Spleen (tissue), 11 donors: ENCODE results near the gene MMP2. TPM values are rescaled to one million over a fixed set of nuclear protein-coding genes. Genes with fewer than 3 reads are reported as not detected.

Source experiments
- DNase-seq: peaks from one replicate; pipeline ENCODE4 v3.0.0-alpha.2; 2020
- H3K27ac ChIP-seq, 8 donors: fragments of 200-600 bp; sonication (generic) in 7 of 8; 1 replicate in 4 of 8; 2 replicates in 4 of 8; pipeline versions ENCODE4 v1.5.0 to v1.8.0; 2016 to 2021; ENCODE audit warnings: inconsistent platforms in 4 of 8, mild to moderate bottlenecking in 4 of 8, moderate library complexity in 1 of 8
- H3K27me3 ChIP-seq, 7 donors: fragments of 200-600 bp; sonication (generic) in 6 of 7; replicated peaks in 1 of 7; 1 replicate in 4 of 7; 2 replicates in 3 of 7; pipeline versions ENCODE4 v1.5.0 to v1.8.0; 2016 to 2021; ENCODE audit warnings: inconsistent platforms in 3 of 7, mild to moderate bottlenecking in 1 of 7
- H3K36me3 ChIP-seq, 6 donors: fragments of 200-600 bp; sonication (generic) in 5 of 6; 1 replicate in 4 of 6; 2 replicates in 2 of 6; pipeline versions ENCODE4 v1.5.0 to v1.8.0; 2016 to 2021; ENCODE audit warnings: inconsistent platforms in 2 of 6
- H3K4me1 ChIP-seq, 6 donors: fragments of 200-600 bp; sonication (generic) in 5 of 6; 1 replicate in 3 of 6; 2 replicates in 3 of 6; pipeline versions ENCODE4 v1.5.0 to v1.8.0; 2016 to 2021; ENCODE audit warnings: inconsistent platforms in 3 of 6
- H3K4me3 ChIP-seq, 8 donors: fragments of 200-600 bp; sonication (generic) in 7 of 8; 1 replicate in 4 of 8; 2 replicates in 4 of 8; pipeline versions ENCODE4 v1.5.0 to v1.8.0; 2016 to 2021; ENCODE audit warnings: inconsistent platforms in 4 of 8, mild to moderate bottlenecking in 4 of 8, moderate library complexity in 2 of 8
- H3K9me3 ChIP-seq, 8 donors: fragments of 200-600 bp; sonication (generic) in 7 of 8; 1 replicate in 4 of 8; 2 replicates in 4 of 8; pipeline versions ENCODE4 v1.5.0 to v1.8.0; 2016 to 2021; ENCODE audit warnings: inconsistent platforms in 4 of 8
- POLR2A ChIP-seq, 3 donors: fragments of 450-650 bp; IDR thresholded peaks; one replicate each; pipeline ENCODE4 v1.5.1; 2017; ENCODE audit warnings: antibody characterized with exemption in 3 of 3, mild to moderate bottlenecking in 1 of 3
- POLR2AphosphoS5 ChIP-seq, 3 donors: sonication (generic); formaldehyde crosslinking; IDR thresholded peaks; one replicate each; pipeline ENCODE4 v1.5.1; 2017; ENCODE audit warnings: antibody characterized with exemption in 3 of 3
- WGBS, 5 donors: extraction: QIAGEN DNeasy Blood & Tissue Kit in 3 of 5; methylation state at CpG; one replicate each; pipeline versions ENCODE4 v1.1.5 to v1.1.7; 2013 to 2018; 5-methylcytosine and 5-hydroxymethylcytosine counted together
- intact Hi-C: fragments of 100-400 bp; cut with DNase I; formaldehyde crosslinking; loops from one replicate; pipeline ENCODE4 v1.15.0; 2023; ENCODE audit warnings: low total_unique reads
- polyA plus RNA-seq, 3 donors: library from polyadenylated mRNA; stranded (reverse); fragments of 200-250 nt; gene quantifications; one replicate each; pipeline ENCODE4 v1.2.1, GENCODE V29; 2013
- total RNA-seq, 7 donors: library from RNA; depleted of rRNA in 3 of 7; stranded (reverse); fragments of >200 nt in 3 of 7; fragmentation: NEBNext Ultra II Directional in 4 of 7; extraction: Animal tissue kit (Norgen Biotek cat#: 25700) in 4 of 7; gene quantifications; one replicate each; pipeline versions ENCODE4 v1.1.0 to v1.2.1, GENCODE V29; 2016 to 2021
- TF ChIP-seq, protein P1 (sequence below), 11 experiments: fragments of 200-600 bp in 7 of 11; fragments of 450-650 bp in 4 of 11; sonication (generic) in 4 of 11; IDR thresholded peaks in 8 of 11; conservative IDR thresholded peaks in 3 of 11; 1 replicate in 7 of 11; 2 replicates in 4 of 11; pipeline versions ENCODE4 v1.4.0 to v1.8.0; 2016 to 2021; ENCODE audit warnings: antibody characterized with exemption in 11 of 11, inconsistent platforms in 4 of 11, mild to moderate bottlenecking in 1 of 11
- donor health status: healthy with polysubstance abuse.
- donor health status: DM: no; HTN: no; CAD: no; lungs with moderate emphysema.
- donor health status: DM: no; HTN: no; CAD: no.
- donor health status: Bipolar disorder and iron deficiency.
- donor health status: healthy.
- donor health status: DM: no; HTN: no; CAD: no.
- donor health status: DM: yes; HTN: yes; CAD: no.

Gene MMP2
- total and polyA plus RNA-seq, 10 donors, result 5.0 to 162 (median 51.3) TPM

DNA sequence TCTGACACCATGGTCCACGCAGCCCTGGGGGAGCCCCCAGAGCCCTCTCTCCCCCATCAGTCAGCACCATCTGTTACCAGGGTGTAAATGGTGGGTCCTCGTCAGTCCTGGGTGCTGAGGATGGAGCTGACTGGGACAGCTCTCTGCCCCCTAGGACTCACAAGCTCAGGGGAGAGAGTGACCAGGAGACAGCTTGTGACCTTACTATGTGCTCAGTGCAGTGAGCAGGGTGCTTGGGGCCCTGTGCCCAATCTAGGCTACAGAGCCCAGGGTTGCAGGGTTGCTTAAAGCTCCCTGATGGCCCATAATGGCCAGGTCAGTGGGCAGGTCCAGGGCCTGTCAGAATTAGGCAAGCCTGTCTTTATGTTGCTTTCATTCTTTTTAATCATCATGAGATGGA, 11.3 kb downstream of the MMP2 start:
- TF ChIP-seq POLR2A (IDR thresholded peaks at IDR 0.05) (no peak), POLR2AphosphoS5 (IDR thresholded peaks at IDR 0.05) (no peak)
- TF ChIP-seq, protein P1, sequence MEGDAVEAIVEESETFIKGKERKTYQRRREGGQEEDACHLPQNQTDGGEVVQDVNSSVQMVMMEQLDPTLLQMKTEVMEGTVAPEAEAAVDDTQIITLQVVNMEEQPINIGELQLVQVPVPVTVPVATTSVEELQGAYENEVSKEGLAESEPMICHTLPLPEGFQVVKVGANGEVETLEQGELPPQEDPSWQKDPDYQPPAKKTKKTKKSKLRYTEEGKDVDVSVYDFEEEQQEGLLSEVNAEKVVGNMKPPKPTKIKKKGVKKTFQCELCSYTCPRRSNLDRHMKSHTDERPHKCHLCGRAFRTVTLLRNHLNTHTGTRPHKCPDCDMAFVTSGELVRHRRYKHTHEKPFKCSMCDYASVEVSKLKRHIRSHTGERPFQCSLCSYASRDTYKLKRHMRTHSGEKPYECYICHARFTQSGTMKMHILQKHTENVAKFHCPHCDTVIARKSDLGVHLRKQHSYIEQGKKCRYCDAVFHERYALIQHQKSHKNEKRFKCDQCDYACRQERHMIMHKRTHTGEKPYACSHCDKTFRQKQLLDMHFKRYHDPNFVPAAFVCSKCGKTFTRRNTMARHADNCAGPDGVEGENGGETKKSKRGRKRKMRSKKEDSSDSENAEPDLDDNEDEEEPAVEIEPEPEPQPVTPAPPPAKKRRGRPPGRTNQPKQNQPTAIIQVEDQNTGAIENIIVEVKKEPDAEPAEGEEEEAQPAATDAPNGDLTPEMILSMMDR (IDR thresholded peaks at IDR 0.05 in 8 of 11, conservative IDR thresholded peaks at IDR 0.05 in 3 of 11), result no peak
- Histone ChIP-seq H3K9me3 (no peaks in the 10 kb centered on the region), H3K4me3 (no peak overlapping the region), H3K36me3 (peaks cover 0 to 37% (median 0%) of the 10 kb centered on the region in 6 donors), H3K27me3 (no peaks in the 10 kb centered on the region), H3K4me1 (peaks cover 0 to 6% (median 0%) of the 10 kb centered on the region in 6 donors), H3K27ac (peak overlapping the region in 1 of 8 donors; percentile 34)
- intact Hi-C loops, result no loop called here
- 70 to 97% (median 87%) methylated on average over 2 of the region's 2 CpGs for WGBS, 5 donors
- DNase-seq, result no peak

DNA sequence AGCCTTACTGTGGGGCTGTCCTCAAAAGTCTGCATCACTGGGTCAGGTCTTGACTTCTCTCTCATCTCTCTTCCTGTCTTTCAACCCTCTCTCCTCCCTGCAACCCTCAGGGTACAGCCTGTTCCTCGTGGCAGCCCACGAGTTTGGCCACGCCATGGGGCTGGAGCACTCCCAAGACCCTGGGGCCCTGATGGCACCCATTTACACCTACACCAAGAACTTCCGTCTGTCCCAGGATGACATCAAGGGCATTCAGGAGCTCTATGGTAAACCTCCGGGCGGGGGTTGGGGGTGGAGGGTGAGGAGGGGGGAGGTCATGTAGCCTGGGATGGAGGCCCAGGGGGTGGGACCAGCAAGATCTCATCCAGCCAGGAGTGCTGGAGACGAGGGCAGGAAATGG, 12.7 kb downstream of the MMP2 start:
- Histone ChIP-seq H3K27ac (peak overlapping the region in 2 of 8 donors; percentile 13 to 28), H3K36me3 (peaks cover 0 to 29% (median 0%) of the 10 kb centered on the region in 6 donors), H3K27me3 (peaks cover 0 to 3% (median 0%) of the 10 kb centered on the region in 7 donors), H3K4me1 (peaks cover 0 to 6% (median 0%) of the 10 kb centered on the region in 6 donors), H3K4me3 (no peak overlapping the region), H3K9me3 (no peaks in the 10 kb centered on the region)
- peak; percentile 29 to 79 (median 65) for TF ChIP-seq POLR2AphosphoS5 (IDR thresholded peaks at IDR 0.05)
- TF ChIP-seq, protein P1 (IDR thresholded peaks at IDR 0.05 in 8 of 11, conservative IDR thresholded peaks at IDR 0.05 in 3 of 11), result no peak
- intact Hi-C loops, result no loop called here
- DNase-seq, result no peak
- 59 to 74% (median 63%) methylated on average over 7 of the region's 7 CpGs for WGBS, 5 donors

DNA sequence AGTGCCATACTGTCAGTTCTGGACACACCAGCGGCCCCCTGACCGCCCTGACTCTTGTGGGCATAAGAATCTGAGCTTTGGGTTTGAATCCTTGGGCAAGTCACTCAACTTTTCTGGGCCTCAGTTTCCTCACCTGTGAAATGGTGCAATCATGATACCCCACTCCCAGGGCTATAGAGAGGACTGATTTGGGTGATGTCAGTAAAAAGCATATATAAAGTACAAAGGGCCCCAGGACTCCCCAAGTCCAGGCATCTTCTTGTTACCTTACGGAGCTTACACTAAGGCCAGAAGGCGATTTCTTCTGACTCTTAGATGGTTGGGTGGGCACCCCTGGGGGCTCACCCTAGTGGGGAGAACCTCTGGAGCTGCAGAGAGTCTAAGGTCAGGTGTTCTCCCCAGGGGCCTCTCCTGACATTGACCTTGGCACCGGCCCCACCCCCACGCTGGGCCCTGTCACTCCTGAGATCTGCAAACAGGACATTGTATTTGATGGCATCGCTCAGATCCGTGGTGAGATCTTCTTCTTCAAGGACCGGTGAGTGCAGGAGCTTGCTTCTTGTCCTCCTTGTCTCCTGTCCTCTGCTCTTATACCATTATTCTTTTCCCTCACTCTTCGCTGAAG, 13.9 kb downstream of the MMP2 start:
- H3K9me3 ChIP-seq, result no peaks in the 10 kb centered on the region
- intact Hi-C loops, result no loop called here
- peaks cover 0 to 34% (median 0%) of the 10 kb centered on the region in 6 donors for H3K36me3 ChIP-seq
- no peak for DNase-seq
- H3K4me3 ChIP-seq, result no peak overlapping the region
- H3K27ac ChIP-seq, result no peak overlapping the region
- peaks cover 0 to 6% (median 0%) of the 10 kb centered on the region in 7 donors for H3K27me3 ChIP-seq
- 71 to 92% (median 83%) methylated on average over 10 of the region's 10 CpGs for WGBS, 5 donors
- no peak for TF ChIP-seq POLR2AphosphoS5 (IDR thresholded peaks at IDR 0.05)
- TF ChIP-seq POLR2A (IDR thresholded peaks at IDR 0.05), result no peak
- TF ChIP-seq, protein P1 (IDR thresholded peaks at IDR 0.05 in 8 of 11, conservative IDR thresholded peaks at IDR 0.05 in 3 of 11), result no peak
- peaks cover 0 to 6% (median 0%) of the 10 kb centered on the region in 6 donors for H3K4me1 ChIP-seq

DNA sequence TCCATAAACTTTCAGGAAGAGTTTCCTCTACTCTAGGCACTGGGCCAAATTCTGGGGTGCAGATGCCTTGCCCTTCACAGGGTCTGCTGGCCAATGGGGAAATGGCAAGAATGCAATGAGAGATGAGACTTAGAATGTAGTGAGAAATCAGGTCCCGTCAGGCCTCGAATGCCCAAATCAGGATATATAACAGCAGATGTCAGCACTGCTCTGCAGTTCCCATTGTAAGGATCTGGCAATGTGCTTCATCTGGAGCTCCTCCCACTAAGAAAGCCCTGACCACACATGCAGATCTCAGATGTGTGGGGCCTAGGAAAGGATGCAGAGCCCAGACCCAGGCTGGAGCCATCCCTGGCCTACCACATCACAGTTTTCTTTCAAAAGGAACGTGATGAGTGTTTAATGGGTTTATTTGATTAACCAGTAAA, 16.0 kb downstream of the MMP2 start:
- peaks cover 0 to 15% (median 5%) of the 10 kb centered on the region in 6 donors for H3K4me1 ChIP-seq
- H3K36me3 ChIP-seq, result peaks cover 0 to 30% (median 0%) of the 10 kb centered on the region in 6 donors
- H3K4me3 ChIP-seq, result no peak overlapping the region
- intact Hi-C loops, result no loop called here
- H3K27ac ChIP-seq, result no peak overlapping the region
- DNase-seq, result no peak
- TF ChIP-seq, protein P1 (IDR thresholded peaks at IDR 0.05 in 8 of 11, conservative IDR thresholded peaks at IDR 0.05 in 3 of 11), result peak in 4 of 11 experiments; percentile 17 to 28 (median 26)
- no peak for TF ChIP-seq POLR2AphosphoS5 (IDR thresholded peaks at IDR 0.05)
- peaks cover 0 to 6% (median 0%) of the 10 kb centered on the region in 7 donors for H3K27me3 ChIP-seq
- no peaks in the 10 kb centered on the region for H3K9me3 ChIP-seq
- 18 to 54% (median 34%) methylated on average over 3 of the region's 3 CpGs for WGBS, 5 donors
